SKM-1 treated with dmso at 0.1 percent for 144 hours (cell line): Measurements from ENCODE around the gene DMRT2.

Source experiments
- DNase-seq: peaks from one replicate; lab custom pipeline; 2025; ENCODE audit not compliant: unreplicated experiment; lab: John Stamatoyannopoulos, UW

DMRT2 gene

DNA sequence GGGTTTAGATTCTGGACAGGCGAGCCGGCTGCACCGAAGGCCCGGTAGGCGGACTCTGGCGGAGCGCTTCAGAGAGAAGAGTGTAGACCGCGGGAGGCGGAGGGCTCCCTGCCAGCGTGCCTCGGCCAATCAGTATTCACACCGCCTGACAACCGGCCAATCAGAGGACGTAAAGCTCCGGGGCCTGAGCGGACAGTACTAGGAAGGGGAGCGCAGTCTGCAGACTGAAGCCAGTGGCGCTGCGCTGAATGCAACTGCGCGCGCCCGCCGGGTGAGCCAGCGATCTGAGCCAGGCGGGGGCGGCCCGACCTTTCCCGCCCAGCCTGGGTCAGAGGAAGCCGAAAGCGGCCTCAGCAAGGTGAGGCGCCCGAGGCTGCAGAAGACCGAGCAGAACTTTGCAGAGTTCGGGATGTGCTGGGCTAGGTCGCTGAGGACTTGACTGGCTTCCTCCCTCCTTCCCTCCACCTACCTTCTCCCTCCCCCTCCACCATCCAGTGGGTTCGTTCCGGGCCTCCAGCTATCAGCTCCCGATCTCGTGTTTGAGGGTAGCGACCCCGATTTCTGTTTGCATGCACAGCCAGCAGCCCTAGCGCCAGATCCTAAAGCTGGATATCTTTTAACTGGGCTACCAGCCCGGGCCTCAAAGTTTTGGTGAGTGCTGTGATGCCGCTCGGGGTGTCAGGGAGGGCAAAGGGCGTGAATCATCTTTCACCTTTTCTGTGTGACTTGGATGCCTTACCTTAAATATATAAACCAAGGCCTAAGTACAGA is at the start of gene DMRT2:
DMRT2 (plus strand) TSS at position 233 of the 771 bp plus-strand sequence. CDS start 1,257 bp downstream, outside the sequence.
- no peak for DNase-seq

DNA sequence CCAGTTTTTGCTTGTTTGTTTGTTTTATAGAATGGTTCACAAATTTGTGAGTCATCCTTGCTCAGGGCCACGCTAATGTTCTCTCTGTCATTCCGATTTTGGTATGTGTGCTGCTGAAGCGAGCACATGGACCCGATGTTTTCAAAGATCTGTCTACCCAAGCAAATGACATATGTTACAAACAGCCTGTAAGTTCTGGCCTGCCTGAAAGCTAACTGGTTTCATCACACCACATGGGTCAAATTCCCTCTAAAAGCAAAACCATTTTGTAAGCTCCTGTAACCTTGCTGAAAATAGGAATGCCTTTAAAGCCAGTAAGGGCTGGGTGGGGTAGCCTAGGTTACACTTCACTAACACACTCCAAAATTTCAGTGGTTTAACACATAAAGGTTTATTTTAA is 48.3 kb upstream of the DMRT2 start:
- DNase-seq = no peak

DNA sequence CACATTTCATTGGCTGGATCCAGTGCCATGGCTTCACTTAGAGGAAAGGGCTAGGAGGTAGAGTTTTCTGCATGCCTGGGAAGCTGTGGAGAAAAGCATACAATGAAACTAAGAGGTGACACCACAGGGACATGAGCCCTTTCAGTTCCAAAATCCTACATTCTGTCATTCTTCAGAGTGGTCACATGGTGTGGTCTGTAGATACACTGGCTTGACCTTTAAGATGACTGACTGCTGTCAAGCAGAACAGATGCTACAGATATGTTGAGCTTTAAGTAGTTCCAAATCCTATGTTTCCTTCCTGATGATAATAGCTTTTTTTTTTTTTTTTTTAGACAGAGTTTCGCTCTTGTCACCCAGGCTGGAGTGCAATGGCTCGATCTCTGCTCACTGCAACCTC is 47.5 kb upstream of the DMRT2 start:
- no peak for DNase-seq

DNA sequence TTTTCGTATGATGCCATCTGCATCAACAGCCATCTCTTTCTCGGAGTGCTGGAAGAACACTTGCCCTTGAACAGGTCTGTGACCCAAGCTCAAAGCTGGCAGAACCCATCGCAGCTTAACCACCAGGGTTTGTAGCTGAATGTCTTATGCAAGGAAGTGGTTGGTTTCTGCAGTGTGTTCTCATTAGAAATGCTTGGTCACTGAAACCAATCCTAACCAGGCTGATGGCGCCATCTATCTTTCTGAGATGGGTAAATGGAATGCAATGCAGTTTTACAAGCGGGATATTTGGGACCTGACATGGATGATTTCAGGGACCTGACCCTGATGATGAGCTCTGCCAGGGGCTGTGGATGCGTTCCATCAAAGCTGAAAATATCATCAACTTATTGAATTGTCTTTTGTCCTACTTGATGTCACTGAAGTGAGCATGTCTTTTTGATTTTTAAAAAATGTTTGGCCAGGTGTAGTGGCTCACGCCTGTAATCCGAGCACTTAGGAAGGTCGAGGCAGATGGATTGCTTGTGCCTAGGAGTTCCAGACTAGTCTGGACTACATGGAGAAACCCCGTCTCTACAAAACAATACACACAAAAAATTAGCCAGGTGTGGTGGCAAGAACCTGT is 45.0 kb upstream of the DMRT2 start:
- peak; percentile 67 for DNase-seq

DNA sequence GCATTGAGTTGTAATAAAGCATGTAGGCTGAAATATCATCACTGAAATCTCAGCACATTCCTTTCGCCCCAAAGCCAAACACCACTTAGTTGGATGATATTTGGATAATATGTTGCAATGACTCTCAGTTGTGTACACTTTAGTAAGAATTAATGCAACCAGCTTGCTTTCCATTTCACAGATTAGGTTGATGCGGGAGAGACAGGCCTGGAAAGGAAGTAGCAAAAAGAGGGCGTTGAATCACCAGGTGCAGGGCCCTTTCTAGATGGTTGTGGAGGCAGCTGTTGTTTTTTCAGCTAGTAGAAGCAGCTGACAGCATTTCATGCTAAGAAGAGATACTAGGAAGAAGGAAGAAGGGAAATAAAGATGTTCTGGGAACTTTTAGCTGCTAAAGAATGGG is 42.8 kb upstream of the DMRT2 start:
- no peak for DNase-seq

DNA sequence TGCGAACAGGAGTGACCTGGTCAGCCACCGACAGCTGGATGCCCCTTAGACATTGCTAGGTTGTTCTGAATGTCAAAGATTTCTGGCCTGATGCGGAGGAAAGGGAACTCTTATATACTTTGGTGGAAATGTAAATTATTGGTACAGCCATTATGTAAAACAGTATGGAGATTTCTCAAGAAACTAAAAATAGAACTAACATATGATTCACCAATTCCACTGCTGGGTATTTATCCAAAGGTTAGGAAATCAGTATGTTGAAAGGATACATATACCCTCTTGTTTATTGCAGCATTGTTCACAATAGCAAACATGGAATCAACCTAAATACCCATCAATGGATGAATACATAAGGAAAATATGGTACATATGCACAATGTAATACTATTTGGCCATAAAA is 41.9 kb upstream of the DMRT2 start:
- no peak for DNase-seq

DNA sequence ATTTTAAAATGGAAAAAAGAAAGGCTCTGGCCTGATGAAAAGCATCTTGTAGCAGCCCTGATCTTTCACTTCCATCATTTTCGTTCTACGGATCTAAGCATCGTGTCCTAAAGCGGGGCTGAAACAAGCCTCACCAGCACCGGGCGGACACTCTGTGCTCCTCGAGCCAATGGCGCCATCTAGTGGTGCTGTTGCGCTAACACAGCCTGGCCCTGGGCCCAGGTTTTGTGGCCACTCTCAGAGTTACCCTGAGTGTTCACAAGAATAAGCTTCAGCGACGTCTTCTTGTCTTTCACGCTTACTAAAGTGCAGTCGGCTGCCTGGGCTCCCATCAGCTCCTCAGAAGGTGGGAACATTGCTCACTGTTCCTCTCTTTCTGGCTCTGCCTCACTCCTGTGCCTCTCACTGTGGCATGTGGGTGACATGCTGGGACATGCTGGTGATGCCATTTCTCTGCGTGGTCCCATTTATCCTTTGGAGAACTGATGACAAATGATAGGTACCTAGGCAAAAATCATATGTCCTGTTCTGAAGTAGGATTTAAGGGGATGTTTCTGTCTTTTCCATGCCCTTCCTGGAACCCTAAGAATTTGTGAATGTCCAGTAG is 41.0 kb upstream of the DMRT2 start:
- peak; percentile 39 for DNase-seq

DNA sequence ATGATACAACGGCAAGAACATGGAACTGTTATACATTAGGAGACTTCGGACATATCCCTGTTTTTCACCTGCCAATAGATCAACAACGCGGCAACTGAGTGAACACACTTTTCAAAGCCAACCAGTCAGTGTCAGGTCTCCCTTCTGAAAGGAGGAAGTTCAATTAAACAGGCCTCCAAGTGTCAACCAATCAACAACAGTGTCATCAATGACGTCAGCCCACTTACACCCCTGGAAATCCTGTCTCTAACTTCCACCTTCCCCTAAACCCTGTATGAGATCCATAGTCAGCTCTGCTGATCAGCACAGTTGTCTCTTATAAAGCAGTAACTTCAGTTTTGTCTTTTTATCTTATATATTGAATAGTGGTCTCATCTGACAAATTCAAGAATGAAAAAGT is 37.1 kb upstream of the DMRT2 start:
- DNase-seq = peak; percentile 9

DNA sequence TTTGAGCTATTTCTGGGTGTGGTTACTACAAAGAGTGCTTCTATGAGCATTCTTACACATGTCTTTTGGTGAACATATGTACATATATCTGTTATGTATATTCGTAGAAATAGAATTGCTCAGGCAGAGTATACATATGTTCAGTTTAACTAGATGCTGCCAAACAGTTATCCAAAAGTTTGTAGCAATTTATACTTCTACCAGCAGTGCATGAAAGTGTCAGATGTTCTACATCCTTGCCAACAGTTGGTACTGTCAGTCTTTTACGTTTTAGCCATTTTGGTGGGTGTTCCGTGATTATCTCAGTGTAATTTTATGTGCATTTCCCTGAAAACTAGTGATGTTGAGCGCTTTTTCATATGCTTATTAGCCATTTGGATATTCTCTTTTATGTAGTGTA is 35.9 kb upstream of the DMRT2 start:
- no peak for DNase-seq

DNA sequence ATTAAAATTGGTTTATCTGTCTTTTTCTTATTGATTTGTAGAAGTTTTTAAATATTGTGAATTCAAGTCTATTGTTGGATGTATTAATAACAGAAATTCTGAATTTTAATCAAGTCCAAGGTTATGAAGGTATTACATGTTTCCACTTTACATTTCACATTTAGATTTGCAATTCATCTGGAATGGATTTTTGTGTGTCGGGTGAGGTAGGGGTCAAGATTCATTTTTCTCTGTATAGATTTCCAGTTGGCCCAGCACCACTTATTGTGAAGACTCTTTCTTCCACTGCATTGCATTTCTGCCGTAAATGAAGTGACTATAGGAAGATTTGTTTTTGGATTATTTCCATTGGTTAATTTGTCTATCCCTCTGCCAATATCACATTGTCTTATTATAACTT is 35.5 kb upstream of the DMRT2 start:
- DNase-seq = no peak

DNA sequence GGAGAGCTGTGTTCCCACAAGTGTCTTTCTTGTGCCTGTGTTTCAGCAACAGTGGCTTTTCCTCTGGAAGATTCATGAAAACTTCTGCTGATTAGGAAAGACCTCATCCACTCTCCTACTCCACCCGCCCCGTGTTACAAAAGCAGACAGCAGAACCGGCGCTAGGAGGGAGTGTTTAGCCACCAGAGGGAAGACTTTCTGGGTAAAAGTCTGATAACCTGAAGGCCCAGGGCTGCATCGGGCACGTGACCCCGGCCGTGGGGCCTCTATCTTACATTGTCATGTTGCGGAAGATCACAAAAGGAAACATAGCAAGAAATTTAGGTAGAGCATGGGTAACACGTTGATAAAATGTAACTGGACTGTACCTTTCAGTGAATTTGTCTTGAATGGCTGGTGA is 32.0 kb upstream of the DMRT2 start:
- DNase-seq = no peak

DNA sequence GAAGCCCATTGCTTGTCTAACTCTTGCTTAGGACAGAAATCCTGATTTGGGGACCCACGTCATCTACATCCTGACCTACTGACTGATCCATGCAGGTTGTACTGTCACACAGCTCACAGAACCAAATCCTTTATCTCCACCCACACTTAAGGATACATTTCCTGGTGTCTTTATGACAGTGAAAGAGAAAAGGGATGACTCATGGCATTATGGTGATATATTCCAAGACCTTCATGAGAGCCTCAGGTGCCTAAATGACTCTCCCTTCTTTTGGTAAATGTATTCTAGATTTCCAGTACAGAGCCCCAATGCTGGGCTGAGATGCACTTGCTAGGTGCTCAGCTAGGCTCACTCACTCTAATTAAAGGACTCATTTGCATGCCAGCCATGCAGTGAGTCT is 26.0 kb upstream of the DMRT2 start:
- no peak for DNase-seq

DNA sequence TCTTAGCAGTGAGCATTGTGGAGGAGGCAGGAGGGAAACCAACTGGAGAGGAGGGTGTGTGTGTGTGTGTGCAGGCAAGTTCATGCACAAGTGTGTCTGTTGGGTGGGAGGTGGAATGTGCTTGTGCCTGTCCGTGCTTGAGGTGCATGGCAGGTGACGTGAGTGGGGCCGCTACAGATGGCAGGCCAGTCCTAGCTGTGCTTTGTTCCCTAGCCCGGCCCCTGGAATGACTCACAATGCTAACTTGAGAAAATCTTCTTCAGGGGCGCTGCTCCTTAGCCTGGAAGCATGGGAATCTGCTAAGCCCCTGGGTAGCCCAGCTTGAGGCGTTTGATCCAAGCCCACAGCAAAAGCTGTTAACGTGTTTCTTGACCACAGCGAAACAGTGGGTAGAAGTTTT is 25.0 kb upstream of the DMRT2 start:
- no peak for DNase-seq

DNA sequence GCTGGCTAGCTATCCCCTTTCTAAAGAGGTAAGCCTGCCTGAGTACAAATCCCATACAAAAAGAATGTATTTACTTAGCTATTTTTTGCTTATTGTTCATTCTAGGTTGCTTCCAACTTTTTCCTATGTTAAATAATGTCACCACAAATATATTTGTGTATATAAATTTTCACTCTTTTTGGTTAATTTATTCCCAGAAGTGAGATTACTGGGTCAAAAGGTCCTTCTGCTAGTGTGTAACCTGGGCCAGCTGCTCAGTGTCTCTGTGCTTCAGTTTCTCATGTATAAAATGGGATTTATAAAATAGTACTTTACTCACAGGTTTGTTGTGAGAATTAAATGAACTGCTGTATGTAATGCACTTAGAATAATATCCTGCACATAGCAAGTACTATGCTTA is 23.9 kb upstream of the DMRT2 start:
- no peak for DNase-seq

DNA sequence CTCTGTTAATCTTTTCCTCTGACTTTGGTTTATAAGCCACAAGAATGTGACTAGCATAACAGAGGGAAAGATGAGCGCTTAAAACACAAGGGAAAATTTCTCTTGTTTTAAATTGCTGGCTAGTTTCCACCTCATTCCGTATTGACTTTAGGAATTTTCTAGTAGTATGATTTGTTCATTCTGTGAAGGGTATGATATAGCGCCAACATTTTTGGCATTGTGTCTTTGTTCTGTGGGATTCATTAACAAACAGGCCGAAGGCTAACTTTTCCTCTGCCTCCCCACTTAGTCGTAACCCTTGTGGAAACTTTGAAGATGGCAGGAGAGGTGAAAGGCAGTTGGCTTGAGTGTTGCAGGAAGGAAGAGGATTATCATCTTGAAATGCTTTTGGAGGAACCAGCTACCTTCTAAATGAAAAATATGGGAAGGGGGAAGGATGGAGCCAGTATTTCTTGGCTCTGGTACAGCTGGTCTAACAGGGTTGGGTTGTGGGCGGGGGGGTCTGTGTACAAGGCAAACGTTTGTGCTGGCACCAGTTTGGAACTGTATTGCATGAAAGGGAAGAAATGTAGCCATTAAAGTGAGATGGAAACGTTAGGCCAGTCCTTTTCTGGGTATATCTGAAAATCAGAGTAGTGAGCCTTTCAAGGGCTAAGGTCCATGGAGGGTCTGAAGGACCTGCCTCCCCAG is 21.5 kb upstream of the DMRT2 start:
- DNase-seq = no peak

DNA sequence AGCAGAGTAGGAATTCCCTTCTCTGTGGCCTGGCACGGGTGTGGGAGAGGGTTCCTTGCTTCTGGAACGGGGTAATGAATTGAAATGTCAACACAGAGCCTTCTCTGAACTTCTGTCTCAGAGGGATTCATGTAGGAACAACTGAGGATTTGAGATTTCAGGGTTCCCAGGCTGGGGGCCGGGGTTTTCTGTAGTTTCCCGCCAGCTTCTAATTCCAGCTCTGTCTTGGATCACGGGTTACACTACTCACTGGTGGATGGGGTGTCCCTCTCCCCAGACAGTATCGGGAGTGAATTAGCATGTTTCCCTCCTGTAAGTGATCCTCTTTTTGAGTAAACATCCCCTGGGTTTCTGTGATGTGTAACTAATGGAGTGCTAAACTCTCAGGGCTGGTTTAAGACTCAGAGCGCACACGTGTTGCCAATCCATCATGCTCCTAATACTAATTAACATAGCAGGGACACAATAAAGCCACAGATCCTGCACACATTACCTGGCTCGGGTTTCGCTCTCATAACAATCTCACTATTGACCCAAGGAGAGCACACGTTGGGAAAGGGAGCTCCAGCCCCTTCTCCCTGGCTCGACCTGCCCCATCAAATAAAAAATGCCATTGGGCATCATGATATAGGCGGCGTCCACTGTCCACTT is 18.1 kb upstream of the DMRT2 start:
- DNase-seq = no peak

DNA sequence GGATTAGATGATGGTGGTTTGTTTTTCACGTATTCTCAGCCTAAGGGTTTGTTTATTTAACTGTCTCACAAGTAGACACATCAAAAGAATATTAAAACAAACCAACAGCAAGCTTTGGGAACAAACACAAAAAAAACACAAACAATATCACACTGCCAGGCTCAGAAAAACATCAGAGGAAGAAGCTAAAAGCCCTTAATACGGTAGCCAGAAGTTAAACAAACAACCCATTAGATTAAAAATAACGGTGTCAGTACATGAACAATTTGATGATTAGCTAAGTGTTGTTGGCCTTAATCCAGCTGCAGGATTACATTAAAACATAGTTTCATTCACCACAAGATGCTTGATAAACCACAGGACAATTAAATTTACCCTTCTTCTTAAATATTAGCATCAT is 15.9 kb upstream of the DMRT2 start:
- DNase-seq = no peak

DNA sequence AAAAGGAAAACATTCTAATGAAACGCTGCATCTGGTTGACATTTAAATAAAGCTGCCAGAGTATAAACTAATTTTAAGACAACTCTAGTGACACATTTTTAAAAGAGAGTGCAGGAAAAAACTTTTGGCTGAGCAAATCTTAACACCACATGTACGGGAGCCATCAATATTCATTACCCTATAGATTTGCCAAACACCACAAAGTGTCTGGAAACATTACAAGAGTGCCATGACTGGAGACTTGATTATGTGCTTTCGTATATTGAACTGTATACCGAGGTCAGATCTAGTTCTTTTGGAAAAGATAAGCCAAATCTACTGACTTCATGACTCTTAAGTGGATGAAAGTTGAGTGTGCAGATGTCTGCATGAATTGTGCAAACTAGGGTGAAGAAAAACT is 10.6 kb upstream of the DMRT2 start:
- no peak for DNase-seq

DNA sequence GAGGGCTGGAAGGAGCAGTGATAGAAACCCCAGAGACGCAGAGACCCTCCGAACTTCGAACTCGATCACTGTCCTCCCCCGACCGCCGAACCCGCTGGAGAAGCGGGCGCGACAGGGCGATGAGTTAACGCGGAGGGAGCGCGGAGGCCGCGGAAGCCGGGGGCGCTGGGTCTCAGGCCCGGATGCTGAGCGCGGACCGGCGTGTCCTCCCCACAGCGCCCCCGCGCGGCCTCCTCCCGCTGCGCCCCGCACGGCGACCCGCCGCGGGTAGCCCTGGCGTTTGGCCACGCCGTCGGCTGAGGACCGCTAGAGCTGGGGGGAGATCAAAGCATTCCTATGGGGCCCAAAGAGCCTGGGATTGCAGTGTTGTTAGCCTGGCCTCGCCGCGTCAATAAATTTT is 7.7 kb upstream of the DMRT2 start:
- no peak for DNase-seq

DNA sequence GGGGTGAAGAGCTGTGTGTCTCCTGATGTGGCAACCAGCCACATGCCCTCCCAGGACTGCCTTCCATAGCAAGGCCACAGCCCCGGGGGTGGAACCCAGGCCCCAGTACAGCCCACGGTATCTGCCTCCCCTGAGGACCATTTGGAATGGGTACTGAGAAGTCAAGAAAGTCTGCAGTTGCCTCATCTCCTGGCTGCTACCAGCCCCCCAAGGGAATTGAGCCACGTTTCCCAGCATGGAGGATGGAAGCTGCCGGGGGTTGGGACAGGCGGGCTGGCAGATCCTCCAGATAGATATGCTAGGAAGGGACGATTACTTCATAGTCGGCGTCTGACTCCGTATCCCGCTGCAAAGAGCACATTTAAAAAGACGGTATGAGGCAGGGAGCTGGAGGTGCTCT is 5.5 kb upstream of the DMRT2 start:
- no peak for DNase-seq
